GM21390 (cell line): ENCODE data around the gene KCMF1.
A peak's percentile ranks its signal among the peaks of the same experiment; 100 is the strongest.

Experiments used
- ATAC-seq: cut with Tn5 transposase; IDR thresholded peaks from one replicate; pipeline ENCODE4 v1.9.1; 2021; ENCODE audit not compliant: unreplicated experiment

KCMF1 gene

DNA sequence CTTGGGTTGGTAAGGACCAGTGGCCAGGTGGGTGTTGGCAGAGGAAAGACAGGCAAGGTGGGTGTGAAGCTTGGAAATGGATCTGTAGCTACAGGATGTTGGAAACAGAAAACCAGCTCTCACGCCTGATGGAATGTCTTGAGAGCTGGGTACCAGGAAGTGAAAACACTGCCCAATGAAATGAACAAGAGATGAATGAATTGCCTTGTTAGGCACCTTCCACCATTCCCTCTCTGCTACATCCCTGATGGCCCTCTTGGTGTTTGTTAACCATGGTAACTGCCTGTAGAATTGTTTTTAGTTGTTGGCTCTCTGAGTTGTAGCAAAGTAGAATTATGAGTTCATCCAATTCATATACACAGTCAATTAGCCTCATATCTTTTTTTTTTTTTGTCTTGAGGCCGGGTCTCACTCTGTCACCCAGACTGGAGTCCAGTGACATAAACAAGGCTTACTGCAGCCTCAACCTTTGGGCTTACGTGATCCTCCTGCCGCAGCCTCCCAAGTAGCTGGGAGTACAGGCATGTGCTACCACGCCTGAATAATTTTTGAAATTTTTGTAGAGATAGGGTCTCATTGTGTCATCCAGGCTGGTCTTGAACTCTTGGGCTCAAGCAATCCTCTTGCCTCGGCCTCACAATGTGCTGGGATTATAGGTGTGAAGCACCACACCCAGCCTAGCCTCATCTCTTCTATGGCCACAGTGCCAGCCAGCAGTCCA is 9.5 kb downstream of the KCMF1 start:
- no peak for ATAC-seq

DNA sequence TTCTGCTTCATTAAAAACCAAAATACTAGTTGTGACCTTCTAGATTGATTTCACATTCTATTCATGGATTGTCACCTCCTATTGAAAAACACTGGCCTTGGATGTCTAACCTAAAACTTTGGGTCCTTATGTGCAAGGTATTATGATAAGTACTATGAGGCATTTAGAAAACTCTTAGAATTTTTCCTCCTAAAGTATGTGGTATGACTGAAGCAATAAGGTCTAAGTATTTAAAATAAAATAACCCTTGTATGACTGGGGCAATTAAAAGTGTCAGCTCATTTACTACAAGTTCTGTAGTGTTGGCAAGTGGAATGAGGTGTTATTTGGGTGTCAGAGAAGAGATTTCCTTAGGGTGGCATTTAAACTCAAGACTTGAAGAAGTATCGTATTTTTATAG is 15.1 kb downstream of the KCMF1 start:
- ATAC-seq = no peak

DNA sequence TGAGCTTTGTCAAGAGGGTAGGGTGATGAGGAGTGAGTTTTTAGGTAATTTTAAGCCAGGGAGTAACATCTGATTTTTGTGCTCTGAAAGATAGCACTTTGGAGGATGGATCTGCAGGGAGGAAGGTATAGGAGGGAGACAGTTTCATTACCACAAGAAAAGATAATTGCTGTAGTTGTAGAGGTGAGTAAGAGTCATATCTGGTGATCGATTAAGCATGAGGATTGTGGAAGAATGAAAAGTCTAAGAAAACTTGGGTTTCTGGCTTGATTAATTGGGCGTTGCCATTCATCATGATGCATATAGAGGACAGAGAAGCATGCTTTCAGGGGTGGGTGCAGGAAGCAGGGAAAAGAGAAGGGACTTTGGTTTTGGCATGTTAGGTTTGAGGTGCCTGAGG is 18.5 kb downstream of the KCMF1 start:
- no peak for ATAC-seq

DNA sequence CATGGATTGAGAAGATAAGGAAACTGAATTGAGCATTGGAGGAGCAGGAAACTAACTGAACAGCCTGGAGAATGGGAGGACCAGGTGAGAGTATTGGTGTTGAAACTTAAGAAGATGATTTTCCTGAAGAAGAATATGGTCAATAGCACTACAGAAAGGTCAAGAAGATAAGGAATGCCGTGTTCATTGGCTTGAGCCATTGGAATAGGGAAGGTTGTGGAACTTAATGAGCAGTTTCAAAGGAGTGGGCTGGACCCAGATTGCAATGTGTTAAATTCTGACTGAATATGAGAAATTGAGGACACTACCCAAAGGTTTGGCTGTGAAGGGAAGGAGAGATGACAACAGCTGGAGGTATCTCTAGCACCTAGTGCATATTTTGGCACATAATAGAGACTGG is 19.0 kb downstream of the KCMF1 start:
- no peak for ATAC-seq

DNA sequence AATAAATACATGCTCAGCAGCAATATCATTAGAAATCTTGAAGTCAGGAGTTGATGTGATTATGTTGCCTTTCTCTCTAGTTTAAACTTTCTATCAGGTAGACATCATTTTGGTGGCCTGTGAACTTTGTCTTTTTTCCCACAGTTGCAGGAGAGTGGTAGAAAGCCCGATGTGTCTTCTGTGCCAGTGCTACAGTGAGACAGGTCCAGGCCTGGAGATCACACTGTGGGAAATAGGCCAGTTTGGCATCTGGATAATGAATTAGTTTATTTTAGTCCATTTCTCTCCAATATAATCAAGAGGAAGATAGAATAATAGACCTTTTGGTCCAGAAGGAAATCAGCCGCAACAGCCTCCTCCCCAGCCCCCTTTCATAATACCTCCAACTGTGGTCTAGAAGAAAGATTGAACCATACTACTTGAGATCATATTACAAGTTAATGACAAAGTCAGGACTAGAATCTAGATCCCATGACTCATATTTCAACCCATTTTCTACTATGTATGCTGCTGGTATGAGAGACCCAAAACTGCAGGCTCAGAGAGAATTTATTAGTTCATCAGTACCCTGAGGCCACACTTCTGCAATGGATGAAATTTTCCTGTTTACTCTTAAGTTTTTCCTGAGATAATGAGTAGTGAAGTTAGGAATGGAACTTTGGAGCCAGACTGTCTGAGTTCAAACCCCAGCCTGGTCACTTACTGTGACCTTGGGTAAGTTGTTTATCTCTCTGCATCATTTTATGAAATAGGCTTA is 20.6 kb downstream of the KCMF1 start:
- ATAC-seq = no peak

DNA sequence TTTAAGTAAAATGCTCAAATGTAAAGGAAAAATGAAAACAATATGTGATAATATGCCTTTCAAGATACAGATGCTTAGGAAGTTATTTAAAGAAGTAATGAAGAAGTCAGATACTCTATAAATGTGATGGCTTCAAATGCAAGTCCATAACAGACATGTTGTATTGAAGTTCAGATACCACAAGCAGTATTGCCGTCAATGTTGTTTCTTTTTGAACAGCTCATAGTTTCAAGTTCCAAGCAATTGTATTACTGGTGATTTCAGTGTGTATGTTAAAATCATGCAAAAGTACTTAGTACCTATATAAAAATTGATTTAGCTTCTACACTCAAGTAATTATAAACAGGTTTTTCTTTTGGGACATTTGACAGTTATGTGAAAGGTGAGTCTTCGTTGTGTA is 24.9 kb downstream of the KCMF1 start:
- no peak for ATAC-seq

DNA sequence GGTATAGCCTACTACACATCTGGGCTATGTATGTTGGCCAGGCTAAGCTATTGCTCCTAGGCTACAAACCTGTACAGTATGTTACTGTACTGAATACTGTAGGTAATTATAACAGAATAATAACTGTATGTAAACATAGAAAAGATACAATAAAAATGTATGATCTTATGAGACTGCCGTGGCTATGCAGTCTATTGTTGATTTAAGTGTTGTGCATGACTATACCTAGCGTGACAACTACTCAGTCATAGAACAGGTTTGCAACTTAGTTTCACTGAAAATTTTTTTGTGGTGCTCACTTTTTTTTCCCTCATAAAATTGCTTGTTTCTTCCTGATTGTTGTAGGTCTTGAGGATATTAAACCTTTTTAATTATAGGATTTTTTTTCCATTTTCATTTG is 25.9 kb downstream of the KCMF1 start:
- ATAC-seq = no peak

DNA sequence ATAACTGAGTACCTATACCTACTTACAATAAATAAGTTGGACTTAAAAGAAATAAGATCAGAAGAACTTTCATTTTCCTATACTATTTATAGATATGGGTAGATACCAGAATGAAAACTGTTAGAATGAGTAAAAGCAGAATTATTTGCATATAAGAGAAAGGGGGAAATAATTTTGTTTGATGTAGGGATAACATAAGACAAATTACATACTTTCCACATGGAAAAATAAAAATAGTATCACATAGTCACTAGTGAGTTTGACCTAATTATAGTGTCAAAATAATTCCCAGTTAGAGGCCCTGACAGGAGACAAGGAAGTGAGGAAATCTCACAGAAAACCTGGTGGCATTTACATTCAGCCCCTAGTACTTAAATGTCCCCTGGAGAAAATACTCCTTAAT is 28.6 kb downstream of the KCMF1 start:
- no peak for ATAC-seq

DNA sequence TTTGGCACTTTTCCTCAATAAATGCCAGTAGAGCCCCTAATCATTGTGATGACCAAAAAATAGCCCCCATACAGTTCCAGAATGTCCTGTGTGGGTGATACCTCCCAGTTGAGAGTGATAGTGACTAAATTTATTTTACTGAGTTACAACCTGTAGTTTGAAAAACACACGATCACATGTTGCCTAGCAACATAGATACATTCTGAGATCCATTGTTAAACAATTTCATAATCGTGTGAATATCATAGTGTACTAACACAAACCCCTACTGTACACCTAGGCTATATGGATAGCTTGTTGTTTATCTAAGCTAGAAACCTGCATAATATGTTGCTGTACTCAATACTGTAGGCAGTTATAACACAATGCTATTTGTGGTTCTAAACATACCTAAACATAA is 30.6 kb downstream of the KCMF1 start:
- ATAC-seq = no peak

DNA sequence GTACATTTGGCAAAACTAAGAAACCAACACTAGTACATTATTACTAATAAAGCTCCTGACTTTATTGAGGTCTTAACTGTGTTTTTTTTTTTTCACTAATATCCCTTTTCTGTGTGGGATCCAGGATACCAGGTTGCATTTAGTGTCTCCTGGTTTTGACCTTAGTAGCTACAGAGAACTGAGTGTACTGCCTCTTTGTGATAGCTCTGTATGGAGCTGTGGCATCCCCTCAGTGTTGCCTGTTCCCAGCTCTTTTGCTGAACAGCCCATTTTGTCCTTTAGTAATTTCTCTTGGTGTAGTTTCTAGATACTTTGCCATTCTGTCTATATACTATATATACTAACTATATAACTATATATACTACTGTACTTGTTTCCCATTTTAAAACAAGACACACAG is 31.6 kb downstream of the KCMF1 start:
- no peak for ATAC-seq

DNA sequence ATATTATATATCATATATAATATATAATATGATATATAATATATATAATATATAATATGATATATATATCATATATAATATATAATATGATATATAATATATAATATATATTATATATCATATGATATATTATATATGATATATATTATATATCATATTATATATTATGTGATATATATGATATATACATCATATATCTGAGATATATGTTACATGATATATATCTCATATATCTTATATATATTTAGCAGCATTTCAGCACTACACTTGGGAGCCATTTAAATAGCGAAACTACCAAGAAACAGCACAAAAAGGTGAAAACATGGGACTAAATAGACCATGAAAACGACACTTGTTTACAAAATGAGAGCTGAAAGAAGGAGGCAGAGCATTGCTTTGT is 37.3 kb downstream of the KCMF1 start:
- ATAC-seq = no peak

DNA sequence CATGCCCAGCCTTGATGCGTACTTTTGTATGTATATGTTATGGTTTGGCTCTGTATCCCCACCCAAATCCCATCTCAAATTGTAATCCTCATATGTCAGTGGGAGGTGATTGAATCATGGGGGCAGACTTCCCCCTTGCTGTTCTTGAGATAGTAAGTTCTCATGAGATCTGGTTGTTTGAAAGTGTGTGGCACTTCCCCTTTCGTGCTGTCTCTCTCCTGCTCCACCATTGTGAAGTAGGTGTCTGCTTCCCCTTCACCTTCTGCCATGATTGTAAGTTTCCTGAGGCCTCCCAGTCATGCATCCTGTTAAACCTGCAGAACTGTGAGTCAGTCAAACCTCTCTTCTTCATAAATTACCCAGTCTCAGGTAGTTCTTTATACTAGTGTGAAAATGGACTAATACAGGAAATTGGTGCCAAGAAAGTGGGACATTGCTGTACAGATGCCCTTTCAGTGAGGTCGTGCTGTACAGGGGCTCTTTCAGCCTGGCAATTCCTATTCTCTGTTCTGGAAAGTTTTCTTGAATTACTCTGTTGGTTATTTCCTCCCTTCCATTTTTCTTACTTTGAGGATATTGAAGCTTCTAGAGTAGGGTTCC is 38.2 kb downstream of the KCMF1 start:
- ATAC-seq = peak; percentile 50

DNA sequence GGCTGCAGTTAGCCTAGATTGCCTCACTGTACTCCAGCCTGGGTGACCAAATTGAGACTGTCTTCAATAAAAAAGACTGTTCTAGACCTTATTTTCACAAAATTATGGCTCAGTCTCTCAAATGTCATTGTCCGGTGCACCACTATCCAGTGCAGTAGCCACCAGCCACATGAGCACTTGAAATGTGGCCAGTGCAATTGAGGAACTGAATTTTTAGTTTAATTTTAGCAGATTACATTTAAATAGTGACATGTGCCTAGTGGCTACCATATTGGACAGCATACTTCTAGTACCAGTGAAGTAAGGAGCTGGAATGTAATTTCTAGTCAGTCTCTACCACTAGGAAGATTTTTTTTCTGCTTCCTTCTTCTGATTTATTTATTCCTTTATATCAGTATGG is 39.4 kb downstream of the KCMF1 start:
- ATAC-seq = no peak

DNA sequence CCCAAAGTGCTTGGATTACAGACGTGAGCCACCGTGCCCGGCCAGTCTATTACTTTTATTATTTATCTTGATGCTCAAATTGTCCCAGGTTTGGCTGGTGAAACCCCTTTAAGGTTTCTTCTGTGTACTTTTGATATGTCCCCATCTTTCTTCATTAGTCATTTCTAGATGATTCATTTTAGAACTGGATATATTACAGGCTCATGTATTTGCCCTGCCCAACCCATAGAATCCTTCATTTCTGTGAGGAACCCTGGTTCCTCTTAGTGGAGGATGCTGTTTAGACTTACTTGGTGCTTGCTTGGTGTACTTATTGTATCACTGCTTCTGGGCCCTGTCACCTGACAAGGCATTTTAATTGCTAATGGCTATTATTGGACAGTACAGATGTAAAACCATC is 40.1 kb downstream of the KCMF1 start:
- ATAC-seq = no peak

DNA sequence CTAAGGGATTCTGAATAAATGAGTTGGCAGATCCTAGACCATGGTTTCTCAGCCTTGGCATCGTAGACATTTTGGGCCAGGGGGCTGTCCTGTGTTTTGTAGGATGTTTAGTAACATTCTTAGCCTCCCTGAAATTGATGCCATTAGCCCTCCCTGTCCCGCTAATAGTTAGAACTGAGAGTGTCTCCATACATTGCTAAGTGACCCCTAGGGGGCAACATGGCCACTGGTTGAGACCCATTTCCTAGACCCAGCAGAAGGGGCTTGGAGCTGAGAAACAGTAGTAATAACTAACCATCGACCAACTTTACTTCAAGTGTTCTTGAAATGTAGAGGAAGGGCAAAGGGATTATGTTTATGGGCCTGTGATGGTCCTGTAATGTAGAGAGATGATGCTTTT is 40.8 kb downstream of the KCMF1 start:
- ATAC-seq = no peak

DNA sequence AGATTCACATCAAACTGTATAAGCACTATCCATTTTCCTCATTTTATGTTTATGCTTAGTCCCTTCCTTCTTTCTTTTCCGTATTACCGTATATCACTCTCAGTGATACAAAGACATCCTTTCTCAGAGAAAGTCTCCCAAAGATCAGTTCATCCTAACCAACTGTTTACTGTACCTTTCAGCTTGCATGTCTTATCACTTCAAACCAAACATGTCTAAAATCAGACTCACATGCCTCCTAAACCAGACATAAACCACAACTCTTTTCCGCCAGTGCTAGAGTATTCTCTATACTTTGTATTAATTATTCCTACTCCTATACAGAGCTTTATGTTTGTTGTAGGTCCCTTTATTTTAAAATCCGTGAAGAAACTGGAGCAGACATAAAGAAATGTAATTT is 41.5 kb downstream of the KCMF1 start:
- ATAC-seq = no peak

DNA sequence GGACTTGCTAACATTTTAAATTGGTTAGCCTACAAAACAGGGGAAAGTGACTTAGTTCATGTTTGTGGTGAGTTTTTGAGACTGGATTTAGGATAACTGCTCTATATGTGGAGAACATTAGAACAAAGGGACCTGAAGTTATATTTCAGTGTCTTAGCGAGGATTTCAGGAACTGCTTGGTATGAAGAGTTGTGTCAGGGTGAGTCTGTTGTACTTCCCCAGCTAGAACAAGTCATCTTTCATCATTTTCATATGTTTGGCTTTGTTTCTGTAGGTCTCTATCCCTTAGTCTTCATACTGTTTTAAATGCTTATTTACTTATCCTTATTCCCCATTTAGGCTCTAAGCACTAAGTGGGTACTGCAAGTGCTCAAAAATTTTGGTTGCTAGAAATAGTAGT is 41.9 kb downstream of the KCMF1 start:
- no peak for ATAC-seq

DNA sequence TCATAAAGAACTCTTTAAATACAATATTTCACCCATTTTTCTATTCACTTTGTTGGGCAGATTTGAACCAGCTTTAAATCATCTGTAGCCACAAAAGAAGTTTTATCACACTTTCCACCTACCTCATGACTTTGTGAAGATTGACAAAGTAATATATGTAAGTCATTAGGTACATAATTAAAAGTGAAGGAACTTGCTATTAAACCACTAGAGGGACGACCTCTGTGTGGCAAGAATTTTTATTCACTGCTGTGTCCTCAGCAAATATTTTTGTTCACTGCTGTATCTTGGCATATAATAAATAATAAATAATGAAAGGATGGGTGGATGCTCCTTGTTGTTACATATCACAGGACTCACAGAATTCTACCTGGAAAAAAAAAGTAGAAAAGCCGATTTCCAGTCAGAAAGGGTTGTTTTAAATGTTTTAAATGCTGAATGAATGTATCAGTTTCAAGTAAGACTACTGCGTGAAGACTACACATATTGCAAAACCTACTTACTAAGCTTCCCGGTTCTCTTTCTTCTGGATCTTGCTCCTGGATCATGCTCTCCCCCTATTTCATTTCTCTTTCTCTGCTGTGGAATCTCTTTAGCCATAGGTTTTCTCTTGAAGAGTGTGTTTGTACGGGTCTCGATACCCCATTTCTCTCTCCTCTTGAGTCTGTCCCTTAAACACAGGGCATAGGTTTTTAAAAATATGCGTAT is 44.8 kb downstream of the KCMF1 start:
- ATAC-seq = no peak

DNA sequence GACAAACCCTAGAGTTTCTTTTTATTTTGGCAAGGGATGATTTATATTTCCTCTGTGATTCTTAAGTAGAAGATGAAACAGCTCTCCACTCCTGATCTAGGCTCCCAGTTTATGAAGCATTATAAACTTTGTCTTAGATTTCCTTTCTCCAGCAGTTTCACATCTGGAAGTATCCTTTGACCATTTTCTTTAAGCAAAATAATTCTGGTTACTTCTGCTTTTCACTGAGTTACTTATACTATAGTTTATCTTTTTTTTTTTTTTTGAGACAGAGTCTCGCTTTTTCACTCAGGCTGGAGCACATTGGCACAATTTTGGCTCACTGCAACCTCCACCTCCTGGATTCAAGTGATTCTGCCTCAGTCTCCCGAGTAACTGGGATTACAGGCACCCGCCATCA is 45.5 kb downstream of the KCMF1 start:
- ATAC-seq = no peak

DNA sequence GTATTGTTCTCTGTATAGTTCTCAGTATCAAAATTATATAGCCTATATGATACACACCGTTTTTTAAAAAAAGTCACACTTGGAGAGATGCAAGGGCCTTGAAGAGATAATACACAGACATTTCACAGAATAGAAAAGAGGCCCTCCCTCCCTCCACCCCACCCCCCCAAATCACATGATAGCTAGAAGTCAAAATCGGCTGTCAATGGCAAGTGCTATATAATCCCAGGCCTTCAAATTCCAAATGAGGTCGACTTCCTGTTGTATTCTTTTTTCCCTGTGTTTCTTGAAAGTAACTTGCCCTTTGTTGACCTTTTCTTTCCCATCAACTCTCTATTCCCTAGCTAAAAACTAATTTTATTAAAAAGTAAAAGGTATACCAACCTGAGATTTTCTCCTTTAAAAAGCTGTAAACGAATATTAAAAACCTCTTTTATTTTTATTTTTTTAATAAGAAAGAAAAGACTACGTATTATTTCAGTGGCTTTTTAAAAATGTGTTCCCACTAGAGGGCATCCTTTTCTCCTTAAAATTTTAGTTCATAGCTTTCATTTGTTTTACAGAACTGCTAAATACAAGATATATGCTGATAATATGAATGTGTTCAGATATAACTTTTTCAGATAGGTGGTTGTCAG is 46.6 kb downstream of the KCMF1 start:
- ATAC-seq = no peak

DNA sequence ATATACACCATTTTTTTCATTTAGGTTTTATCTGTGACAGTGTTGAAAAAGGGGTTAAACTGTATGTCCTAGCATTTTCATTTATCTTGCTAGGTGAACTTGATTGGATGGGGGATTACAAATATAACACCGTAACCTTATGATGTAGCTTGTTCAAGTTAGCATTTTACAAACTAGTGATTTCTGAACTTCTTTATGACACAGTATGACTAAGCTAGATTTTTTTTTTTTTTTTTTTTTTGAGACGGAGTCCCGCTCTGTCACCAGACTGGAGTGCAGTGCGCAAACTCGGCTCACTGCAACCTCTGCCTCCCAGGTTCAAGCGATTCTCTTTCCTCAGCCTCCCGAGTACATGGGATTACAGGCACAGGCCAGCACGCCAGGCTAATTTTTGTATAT is 47.1 kb downstream of the KCMF1 start:
- no peak for ATAC-seq
